ENCODE measurements around the gene MPST. TPM values are rescaled to one million over a fixed set of nuclear protein-coding genes. Genes with fewer than 3 reads are reported as not detected.

Gene MPST
- total RNA-seq, 2 experiments from 2014 or later = 28.5 to 33.6 TPM

DNA sequence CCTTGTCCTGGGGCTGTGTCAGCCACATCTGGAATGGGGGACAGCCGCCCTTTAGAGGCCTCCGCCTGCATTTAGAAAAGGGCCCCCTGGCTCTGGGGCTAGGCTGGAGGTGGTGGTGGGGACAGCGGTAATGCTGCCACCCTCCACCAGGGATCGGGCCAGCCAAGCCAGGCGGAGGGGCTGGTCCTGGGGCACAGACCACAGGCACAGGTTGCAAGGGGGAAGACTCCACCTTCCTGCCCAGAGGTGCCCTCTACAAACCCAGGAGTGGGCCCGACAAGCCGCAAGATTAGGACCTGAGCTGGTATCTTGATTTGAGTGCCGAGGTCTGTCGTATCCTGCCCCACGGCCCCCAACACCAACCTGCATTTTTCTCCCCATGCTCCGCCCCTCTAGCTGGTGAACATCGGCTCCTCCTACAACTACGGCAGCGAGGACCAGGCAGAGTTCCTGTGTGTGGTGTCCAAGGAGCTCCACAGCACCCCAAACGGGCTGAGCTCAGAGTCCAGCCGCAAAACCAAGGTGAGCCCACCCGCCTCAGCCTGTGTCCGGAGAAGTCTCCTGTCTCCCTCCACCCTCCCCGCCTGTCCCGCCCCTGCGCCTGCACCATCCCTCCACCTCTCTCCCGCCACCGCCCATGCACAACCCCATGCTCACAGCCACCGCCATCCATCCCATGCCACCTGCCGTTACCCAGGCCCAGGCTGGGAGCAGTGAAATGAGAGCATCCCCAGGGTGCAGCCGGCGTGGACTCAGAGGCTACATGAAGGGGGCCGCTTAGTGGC lies 39.6 kb downstream of the MPST start:
- peaks cover 10% of the 10 kb centered on the region for H3K36me3 Mint-ChIP-seq (ENCODE audit: low read depth)
- ATAC-seq = no peak
- ChIA-PET CTCF (interaction anchor here (0.9 kb wide), 1 partner anchor 141 kb away, joined by 4 read pairs; no protein-coding TSS in a partner anchor), POLR2A (no interaction called here)
- H3K27ac Mint-ChIP-seq = no peak overlapping the region
- no peak for DNase-seq
- no peaks in the 10 kb centered on the region for H3K9me3 Mint-ChIP-seq (ENCODE audit: insufficient read depth)
- H3K4me3 Mint-ChIP-seq = no peak overlapping the region
- H3K27me3 Mint-ChIP-seq (ENCODE audit: low read depth) = no peaks in the 10 kb centered on the region
- H3K4me1 Mint-ChIP-seq (ENCODE audit: low read depth) = peaks cover 29% of the 10 kb centered on the region

DNA sequence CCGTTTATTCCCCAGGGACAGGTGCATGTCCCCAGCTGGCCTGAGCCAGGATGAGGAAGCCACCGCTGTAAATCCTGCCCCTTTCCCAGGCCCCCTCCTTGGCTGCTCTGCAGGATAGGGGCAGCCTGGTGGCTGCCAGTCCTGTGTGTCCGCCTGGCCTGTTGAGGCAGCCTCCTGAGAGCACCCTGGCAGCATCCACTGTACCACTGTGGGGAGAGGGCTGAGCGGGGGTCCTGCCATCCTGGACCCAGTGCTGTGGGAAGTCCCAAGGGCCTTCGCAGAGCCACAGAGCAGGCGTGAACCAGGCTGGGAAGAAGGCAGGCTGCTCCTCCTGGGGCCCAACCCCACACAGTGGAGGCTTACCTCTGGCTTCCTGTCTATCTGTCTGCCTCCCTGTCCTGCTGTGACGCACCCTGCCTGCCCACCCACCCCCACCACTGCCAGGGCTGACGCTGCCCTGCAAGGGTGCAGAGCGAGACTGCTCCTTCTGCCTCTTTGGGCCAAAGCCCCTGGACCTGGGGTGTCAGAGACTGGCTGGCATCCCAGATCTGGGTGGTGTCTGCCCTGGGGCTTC lies 40.4 kb downstream of the MPST start:
- Mint-ChIP-seq H3K9me3 (ENCODE audit: insufficient read depth) (no peaks in the 10 kb centered on the region), H3K4me1 (ENCODE audit: low read depth) (peaks cover 29% of the 10 kb centered on the region), H3K4me3 (peak overlapping the region; percentile 12), H3K27ac (peak overlapping the region; percentile 60), H3K36me3 (ENCODE audit: low read depth) (peaks cover 10% of the 10 kb centered on the region), H3K27me3 (ENCODE audit: low read depth) (no peaks in the 10 kb centered on the region)
- peak; percentile 51 for DNase-seq
- ChIA-PET POLR2A (no interaction called here), CTCF (no interaction called here)
- peak; percentile 69 for ATAC-seq

DNA sequence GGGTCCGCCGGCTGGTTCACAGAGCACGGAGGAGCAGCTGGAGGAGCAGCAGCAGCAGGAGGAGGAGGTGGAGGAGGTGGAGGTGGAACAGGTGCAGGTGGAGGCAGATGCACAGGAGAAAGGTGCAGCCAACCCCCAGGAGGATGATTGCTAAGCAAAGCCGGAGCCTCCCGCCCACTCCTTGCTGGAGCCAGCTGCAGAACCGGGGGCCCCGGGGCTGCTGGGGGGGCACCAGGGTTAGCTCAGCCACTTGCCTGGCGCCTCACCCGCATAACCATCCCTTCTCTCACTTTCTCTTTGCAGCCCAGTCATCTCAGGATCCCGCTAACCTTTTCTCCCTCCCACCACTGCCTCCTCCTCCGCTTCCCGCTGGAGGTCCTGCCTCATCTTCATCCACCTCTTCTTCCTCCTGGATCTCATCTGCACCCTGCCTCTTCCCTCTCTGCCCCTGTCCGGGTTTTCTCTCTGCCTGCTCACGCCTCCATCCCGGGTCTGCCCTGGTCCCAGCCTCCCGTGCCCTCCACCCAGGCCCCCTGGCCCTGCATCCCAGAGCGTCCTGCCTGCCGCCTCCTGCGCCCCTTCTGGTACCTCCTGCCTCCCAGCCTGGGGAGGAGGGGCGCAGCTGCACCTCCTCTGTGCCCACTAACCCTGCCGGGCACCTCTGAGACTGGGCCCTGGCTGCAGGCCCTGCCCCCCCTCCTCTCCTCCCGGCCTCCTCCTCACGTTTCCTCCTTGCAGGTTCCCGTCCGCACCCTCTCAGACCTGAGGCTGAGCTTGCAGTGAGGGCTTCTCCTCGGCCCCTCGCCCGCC lies 41.5 kb downstream of the MPST start:
- CTCF ChIA-PET = interaction anchor here (0.6 to 0.9 kb wide), 3 partner anchors 19 to 199 kb away, joined by 3 to 4 read pairs (median 3); no protein-coding TSS in a partner anchor
- Mint-ChIP-seq H3K4me3 (no peak overlapping the region), H3K27me3 (ENCODE audit: low read depth) (no peaks in the 10 kb centered on the region), H3K4me1 (ENCODE audit: low read depth) (peaks cover 29% of the 10 kb centered on the region), H3K36me3 (ENCODE audit: low read depth) (peaks cover 10% of the 10 kb centered on the region), H3K9me3 (ENCODE audit: insufficient read depth) (no peaks in the 10 kb centered on the region), H3K27ac (peak overlapping the region; percentile 60)
- ATAC-seq (no peak), DNase-seq (peak; percentile 39)
- POLR2A ChIA-PET = interaction anchor here (0.7 kb wide), 1 partner anchor 61 kb away, joined by 3 read pairs; no protein-coding TSS in a partner anchor

DNA sequence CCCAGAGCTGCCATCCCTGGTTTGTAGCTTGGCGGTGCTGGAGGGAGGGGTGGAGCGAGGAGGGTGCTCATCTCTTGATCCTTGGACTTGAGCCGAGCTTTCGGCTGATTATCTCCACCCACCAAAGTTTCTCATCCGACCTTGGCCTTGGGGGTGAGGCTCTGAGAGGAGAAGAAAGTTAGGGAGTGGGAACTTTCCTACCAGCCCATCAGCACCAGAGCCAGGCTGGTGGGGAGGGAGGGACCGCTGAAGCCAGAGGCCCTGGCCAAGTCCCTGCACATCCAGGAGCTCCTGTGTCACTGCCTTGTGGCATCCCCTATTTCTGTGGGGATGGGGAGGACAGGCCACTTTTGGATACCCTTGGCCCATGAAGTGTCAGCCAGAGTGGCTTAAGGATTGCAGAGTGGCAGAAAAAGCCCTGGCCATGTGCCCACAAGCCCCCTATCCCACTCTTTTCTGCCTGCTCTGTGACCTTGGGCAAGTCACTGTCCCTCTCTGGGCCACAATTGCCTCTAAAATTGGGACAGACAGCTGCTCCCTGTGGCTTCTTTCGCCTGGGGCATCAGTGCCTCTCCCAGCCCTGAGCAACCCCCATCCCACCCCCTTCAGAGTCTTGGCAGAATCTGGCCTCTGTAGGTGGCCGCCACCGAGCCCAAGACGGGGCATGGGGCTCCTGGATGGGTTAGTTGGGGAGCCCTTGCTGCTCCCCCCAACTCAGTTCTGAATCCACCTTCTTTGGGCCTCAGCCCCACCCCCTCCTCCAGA lies 42.3 kb downstream of the MPST start:
- no peak for DNase-seq
- no peaks in the 10 kb centered on the region for H3K9me3 Mint-ChIP-seq (ENCODE audit: insufficient read depth)
- no peak overlapping the region for H3K27ac Mint-ChIP-seq
- no peak for ATAC-seq
- H3K27me3 Mint-ChIP-seq (ENCODE audit: low read depth) = no peaks in the 10 kb centered on the region
- POLR2A ChIA-PET = interaction anchor here (0.7 kb wide), 1 partner anchor 60 kb away, joined by 3 read pairs; no protein-coding TSS in a partner anchor
- CTCF ChIA-PET = no interaction called here
- peaks cover 29% of the 10 kb centered on the region for H3K4me1 Mint-ChIP-seq (ENCODE audit: low read depth)
- H3K4me3 Mint-ChIP-seq = no peak overlapping the region
- peaks cover 6% of the 10 kb centered on the region for H3K36me3 Mint-ChIP-seq (ENCODE audit: low read depth)

DNA sequence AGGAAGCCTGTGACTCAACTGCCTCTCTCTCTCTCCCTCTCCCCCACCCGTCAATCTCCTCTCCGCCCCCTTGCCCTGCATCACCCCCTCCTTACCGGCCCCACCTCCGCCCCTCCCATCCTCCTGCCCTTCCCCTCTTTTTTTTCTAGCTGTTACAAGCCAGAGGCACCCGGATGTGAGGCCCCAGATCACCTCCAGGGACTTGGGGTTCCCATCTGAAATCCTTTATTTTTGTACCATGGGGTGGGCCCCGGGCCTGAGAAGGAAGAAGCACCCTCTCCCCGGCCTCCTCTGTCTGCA lies 42.8 kb downstream of the MPST start:
- no peaks in the 10 kb centered on the region for H3K9me3 Mint-ChIP-seq (ENCODE audit: insufficient read depth)
- no peaks in the 10 kb centered on the region for H3K27me3 Mint-ChIP-seq (ENCODE audit: low read depth)
- peaks cover 6% of the 10 kb centered on the region for H3K36me3 Mint-ChIP-seq (ENCODE audit: low read depth)
- DNase-seq = no peak
- CTCF ChIA-PET = no interaction called here
- POLR2A ChIA-PET = no interaction called here
- peaks cover 29% of the 10 kb centered on the region for H3K4me1 Mint-ChIP-seq (ENCODE audit: low read depth)
- H3K4me3 Mint-ChIP-seq = no peak overlapping the region
- H3K27ac Mint-ChIP-seq = no peak overlapping the region
- ATAC-seq = no peak

DNA sequence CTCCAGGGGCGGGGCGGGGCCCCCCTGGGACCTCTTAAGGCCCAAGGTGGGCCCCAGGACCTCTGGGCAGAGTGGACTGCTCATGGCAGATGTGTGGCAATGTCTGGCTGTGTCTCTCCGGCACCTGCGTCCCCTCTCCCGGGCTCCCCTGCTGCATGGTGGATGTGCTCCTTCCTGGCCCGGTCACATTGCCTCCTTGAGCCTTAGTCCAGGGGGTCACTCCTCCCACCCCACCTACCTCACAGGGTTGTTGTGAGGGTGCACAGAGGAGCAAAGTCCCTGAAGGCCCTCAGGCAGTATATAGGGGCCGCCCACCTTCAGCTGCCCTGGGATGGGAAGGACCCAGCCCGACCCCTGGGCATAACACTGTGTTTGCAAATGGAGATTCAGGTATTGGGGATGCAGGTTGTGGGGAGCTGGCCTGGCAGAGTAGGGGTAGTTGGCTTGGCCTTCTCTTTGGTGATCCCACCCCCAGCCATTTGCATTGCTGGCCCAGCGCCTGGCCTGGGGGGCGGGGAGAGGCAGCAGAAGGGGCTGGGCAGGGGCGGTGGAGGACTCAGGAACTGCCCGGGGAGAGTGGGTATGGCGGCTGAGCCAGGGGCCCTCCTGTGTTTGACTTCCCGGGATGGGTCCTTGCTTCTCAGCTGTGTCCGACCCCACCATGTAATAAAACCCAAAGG lies 43.3 kb downstream of the MPST start:
- H3K9me3 Mint-ChIP-seq (ENCODE audit: insufficient read depth) = no peaks in the 10 kb centered on the region
- H3K27me3 Mint-ChIP-seq (ENCODE audit: low read depth) = no peaks in the 10 kb centered on the region
- no peak overlapping the region for H3K4me3 Mint-ChIP-seq
- ATAC-seq (no peak), DNase-seq (no peak)
- peaks cover 29% of the 10 kb centered on the region for H3K4me1 Mint-ChIP-seq (ENCODE audit: low read depth)
- H3K27ac Mint-ChIP-seq = no peak overlapping the region
- ChIA-PET POLR2A (no interaction called here), CTCF (no interaction called here)
- peaks cover 3% of the 10 kb centered on the region for H3K36me3 Mint-ChIP-seq (ENCODE audit: low read depth)

DNA sequence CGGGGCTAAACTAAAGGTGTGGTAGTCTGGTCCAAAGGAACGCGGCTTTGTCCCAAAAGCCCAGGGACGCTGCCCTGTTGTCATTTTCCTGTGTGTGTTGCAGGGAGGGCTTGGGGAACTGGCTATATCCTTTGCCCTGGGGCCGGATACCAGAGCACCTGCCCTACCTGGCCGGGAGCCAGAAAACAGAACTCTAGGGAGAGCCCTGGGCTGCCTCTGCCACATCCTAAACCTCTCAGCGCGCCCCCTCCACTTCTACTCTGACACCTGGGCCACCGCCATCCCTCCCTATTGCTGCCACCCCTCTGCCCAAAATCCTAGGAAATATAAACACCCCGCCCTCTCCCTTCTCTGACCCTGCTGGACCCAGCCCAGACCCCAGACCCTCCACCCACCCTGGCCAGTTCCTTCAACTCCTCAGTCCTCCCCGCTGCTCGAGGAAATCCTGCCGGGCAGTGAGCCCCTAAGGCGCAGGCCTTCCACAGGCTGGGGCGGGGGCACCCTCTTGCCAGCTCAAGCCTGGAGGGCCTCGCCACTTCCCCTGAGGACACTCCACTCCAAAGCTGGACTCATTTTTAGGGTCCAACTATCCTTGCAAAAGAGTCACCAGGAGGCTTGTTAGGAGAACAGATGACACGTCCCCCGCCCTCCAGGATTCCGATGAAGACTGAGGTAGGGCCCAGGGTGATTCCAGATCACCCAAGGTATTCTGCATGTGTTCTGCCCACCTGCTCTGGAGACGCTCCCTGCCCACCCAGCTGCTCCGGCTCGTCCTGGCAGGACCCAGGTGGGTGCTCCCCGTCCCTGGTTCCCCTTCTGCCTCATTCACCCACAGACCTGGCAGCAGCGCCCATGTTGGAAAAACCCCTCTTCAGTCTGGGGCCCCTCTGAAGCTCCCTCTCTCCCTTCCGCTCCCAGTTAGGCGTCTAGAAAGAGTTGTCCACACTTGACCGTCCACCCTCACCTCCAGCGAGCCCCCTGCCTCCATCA lies 44.2 kb downstream of the MPST start:
- ATAC-seq (no peak), DNase-seq (no peak)
- POLR2A ChIA-PET = no interaction called here
- H3K27me3 Mint-ChIP-seq (ENCODE audit: low read depth) = peaks cover 3% of the 10 kb centered on the region
- H3K9me3 Mint-ChIP-seq (ENCODE audit: insufficient read depth) = no peaks in the 10 kb centered on the region
- peaks cover 2% of the 10 kb centered on the region for H3K36me3 Mint-ChIP-seq (ENCODE audit: low read depth)
- no peak overlapping the region for H3K4me3 Mint-ChIP-seq
- H3K4me1 Mint-ChIP-seq (ENCODE audit: low read depth) = peaks cover 29% of the 10 kb centered on the region
- CTCF ChIA-PET = no interaction called here
- H3K27ac Mint-ChIP-seq = no peak overlapping the region

DNA sequence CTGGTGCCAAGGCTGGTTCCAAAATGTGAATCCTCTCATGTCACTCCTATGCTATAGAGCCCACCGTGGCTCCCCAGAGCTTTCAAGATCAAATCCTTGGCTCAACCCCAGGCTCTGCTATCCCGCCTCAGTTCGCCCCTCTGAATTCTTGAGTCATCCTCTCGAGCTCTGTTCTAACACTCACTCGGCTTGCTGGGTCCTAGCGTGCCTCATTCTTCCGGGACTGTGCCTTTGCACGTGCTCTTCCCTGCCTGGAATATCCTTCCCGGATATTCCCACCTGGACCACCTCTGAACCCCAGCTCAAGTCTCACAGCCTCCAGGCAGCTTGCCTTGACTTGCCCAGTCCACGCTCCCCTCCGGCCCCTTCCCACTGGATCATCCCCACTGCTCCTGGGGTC lies 45.0 kb downstream of the MPST start:
- DNase-seq (no peak), ATAC-seq (no peak)
- Mint-ChIP-seq H3K9me3 (ENCODE audit: insufficient read depth) (no peaks in the 10 kb centered on the region), H3K36me3 (ENCODE audit: low read depth) (peaks cover 2% of the 10 kb centered on the region), H3K4me1 (ENCODE audit: low read depth) (peaks cover 29% of the 10 kb centered on the region), H3K27me3 (ENCODE audit: low read depth) (peaks cover 6% of the 10 kb centered on the region), H3K4me3 (no peak overlapping the region), H3K27ac (no peak overlapping the region)
- POLR2A ChIA-PET = interaction anchor here (1.0 kb wide), 1 partner anchor 178 kb away, joined by 3 read pairs; no protein-coding TSS in a partner anchor
- CTCF ChIA-PET = no interaction called here

DNA sequence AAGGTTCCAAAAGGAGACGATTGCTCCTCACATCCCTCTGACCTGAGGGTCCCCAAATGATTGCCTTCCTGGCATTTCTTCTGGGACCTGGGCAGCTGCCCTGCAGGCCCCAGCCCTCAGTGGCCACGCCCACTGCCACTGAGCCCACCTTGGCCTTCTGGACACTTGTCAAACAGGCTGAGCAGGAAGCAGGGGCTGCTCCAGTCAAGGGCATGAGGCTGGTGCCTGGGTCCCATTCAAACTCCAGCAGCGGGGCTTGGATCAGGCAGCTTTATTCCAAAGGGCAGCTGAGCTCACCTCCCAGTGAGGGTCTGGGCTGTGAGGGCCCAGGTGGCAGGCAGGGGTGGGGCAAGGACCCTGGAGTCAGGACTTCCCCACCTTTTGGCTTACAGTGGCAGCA lies 45.6 kb downstream of the MPST start:
- Mint-ChIP-seq H3K9me3 (ENCODE audit: insufficient read depth) (no peaks in the 10 kb centered on the region), H3K27ac (no peak overlapping the region), H3K36me3 (ENCODE audit: low read depth) (peaks cover under 1% of the 10 kb centered on the region), H3K4me1 (ENCODE audit: low read depth) (peaks cover 23% of the 10 kb centered on the region), H3K4me3 (no peak overlapping the region), H3K27me3 (ENCODE audit: low read depth) (peaks cover 10% of the 10 kb centered on the region)
- POLR2A ChIA-PET = interaction anchor here (0.6 to 1.0 kb wide), 2 partner anchors 163 to 177 kb away, joined by 3 to 4 read pairs; no protein-coding TSS in a partner anchor
- DNase-seq = no peak
- CTCF ChIA-PET = no interaction called here
- no peak for ATAC-seq

DNA sequence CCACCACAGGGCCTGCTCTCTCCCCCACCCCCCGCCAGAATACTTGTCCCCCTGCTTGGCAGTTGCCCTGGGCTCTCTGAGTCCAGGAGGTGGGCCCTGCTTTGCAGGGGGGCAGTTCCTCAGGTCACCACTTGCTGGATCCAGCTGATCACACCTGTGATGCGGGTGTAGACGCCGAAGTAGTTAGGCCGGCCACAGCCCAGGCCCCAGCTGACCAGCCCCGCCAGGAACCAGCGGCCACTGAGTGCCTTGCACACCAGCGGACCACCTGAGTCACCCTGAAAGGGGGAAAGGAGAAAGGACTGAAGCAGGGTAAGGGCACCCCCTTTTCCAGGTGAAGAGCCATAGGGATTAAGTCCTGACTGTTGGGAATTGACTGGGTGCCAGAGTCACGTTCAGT lies 46.4 kb downstream of the MPST start:
- ChIA-PET CTCF (interaction anchor here (1.2 kb wide), 1 partner anchor 133 kb away, joined by 3 read pairs; no protein-coding TSS in a partner anchor), POLR2A (interaction anchor here (0.6 to 0.7 kb wide), 2 partner anchors 83 to 163 kb away, joined by 3 to 4 read pairs; no protein-coding TSS in a partner anchor)
- Mint-ChIP-seq H3K4me1 (ENCODE audit: low read depth) (peaks cover 16% of the 10 kb centered on the region), H3K27me3 (ENCODE audit: low read depth) (peaks cover 11% of the 10 kb centered on the region), H3K27ac (no peak overlapping the region), H3K4me3 (no peak overlapping the region), H3K36me3 (ENCODE audit: low read depth) (no peaks in the 10 kb centered on the region), H3K9me3 (ENCODE audit: insufficient read depth) (no peaks in the 10 kb centered on the region)
- no peak for DNase-seq
- no peak for ATAC-seq
